Suprapubic skin (tissue), 4 donors: Measurements from ENCODE around the gene MRPS21. TPM values are rescaled to one million over a fixed set of nuclear protein-coding genes. Genes with fewer than 3 reads are reported as not detected.

Experiments used
- DNase-seq, 2 donors: peaks; one replicate each; pipeline ENCODE4 v3.0.0-alpha.2; 2019; ENCODE audit warnings: low spot score in 2 of 2
- H3K27ac ChIP-seq: fragments of 200-600 bp; sonication (generic); one replicate; pipeline ENCODE4 v1.5.1; 2019
- H3K27me3 ChIP-seq: fragments of 200-600 bp; sonication (generic); one replicate; pipeline ENCODE4 v1.5.1; 2019
- H3K36me3 ChIP-seq: fragments of 200-600 bp; sonication (generic); one replicate; pipeline ENCODE4 v1.5.1; 2019
- H3K4me1 ChIP-seq: fragments of 200-600 bp; sonication (generic); one replicate; pipeline ENCODE4 v1.5.1; 2019
- H3K4me3 ChIP-seq: fragments of 200-600 bp; sonication (generic); one replicate; pipeline ENCODE4 v1.5.1; 2019; ENCODE audit warnings: mild to moderate bottlenecking
- H3K9me3 ChIP-seq: fragments of 200-600 bp; sonication (generic); one replicate; pipeline ENCODE4 v1.5.1; 2019
- EP300 ChIP-seq: sonication (generic); formaldehyde crosslinking; IDR thresholded peaks from one replicate; pipeline ENCODE4 v1.6.1; 2017; ENCODE audit warnings: antibody characterized with exemption
- POLR2A ChIP-seq, 2 donors: fragments of 450-650 bp; IDR thresholded peaks; one replicate each; pipeline ENCODE4 v1.6.1; 2017; ENCODE audit warnings: antibody characterized with exemption in 2 of 2, mild to moderate bottlenecking in 2 of 2, moderate library complexity in 2 of 2
- POLR2AphosphoS5 ChIP-seq, 3 donors: sonication (generic); formaldehyde crosslinking; IDR thresholded peaks; one replicate each; pipeline ENCODE4 v1.6.1; 2017; ENCODE audit warnings: antibody characterized with exemption in 3 of 3
- WGBS: methylation state at CpG from one replicate; pipeline ENCODE4 v1.1.5; 2018; 5-methylcytosine and 5-hydroxymethylcytosine counted together
- total RNA-seq, 4 donors: library from RNA; depleted of rRNA; stranded (reverse); fragments of >200 nt; gene quantifications; one replicate each; pipeline ENCODE4 v1.1.0, GENCODE V29; 2016
- TF ChIP-seq, protein P1 (sequence below), 2 donors: fragments of 200-600 bp in 1 of 2; fragments of 450-650 bp in 1 of 2; sonication (generic) in 1 of 2; IDR thresholded peaks; one replicate each; pipeline ENCODE4 v1.5.1; 2016 to 2019; ENCODE audit warnings: antibody characterized with exemption in 2 of 2, mild to moderate bottlenecking in 1 of 2, moderate library complexity in 1 of 2

The MRPS21 gene
- total RNA-seq, 4 donors from 2014 or later, result 30.6 to 44.1 (median 38.2) TPM

DNA sequence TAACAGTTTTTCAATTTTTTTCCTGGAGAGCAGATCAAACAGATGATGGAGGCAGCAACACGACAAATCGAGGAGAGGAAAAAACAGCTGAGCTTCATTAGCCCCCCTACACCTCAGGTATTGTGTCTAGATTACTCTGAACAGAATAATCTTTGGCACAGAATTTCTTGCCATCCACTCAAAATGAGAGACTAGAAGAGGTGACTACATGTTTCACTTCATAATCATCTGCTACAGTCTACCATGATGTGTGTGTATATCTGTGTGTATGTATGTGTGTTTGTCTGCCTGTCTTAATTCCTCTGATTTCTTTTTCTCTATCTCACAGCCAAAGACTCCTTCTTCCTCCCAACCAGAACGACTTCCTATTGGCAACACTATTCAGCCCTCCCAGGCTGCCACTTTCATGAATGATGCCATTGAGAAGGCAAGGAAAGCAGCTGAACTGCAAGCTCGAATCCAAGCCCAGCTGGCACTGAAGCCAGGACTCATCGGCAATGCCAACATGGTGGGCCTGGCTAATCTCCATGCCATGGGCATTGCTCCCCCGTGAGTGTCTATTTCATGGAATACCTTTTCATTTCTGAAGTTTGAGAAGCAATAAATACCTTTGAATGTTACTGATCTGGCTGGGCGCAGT, 39.1 kb downstream of the MRPS21 start:
- no peaks in the 10 kb centered on the region for H3K9me3 ChIP-seq
- H3K27me3 ChIP-seq, result no peaks in the 10 kb centered on the region
- peaks cover 100% of the 10 kb centered on the region for H3K36me3 ChIP-seq
- H3K27ac ChIP-seq, result no peak overlapping the region
- no peak overlapping the region for H3K4me3 ChIP-seq
- WGBS, result 85% methylated on average over 7 of the region's 7 CpGs
- no peaks in the 10 kb centered on the region for H3K4me1 ChIP-seq
- no peak for TF ChIP-seq EP300
- TF ChIP-seq POLR2AphosphoS5 (IDR thresholded peaks at IDR 0.05), result no peak
- no peak for TF ChIP-seq POLR2A (IDR thresholded peaks at IDR 0.05)
- TF ChIP-seq, protein P1, sequence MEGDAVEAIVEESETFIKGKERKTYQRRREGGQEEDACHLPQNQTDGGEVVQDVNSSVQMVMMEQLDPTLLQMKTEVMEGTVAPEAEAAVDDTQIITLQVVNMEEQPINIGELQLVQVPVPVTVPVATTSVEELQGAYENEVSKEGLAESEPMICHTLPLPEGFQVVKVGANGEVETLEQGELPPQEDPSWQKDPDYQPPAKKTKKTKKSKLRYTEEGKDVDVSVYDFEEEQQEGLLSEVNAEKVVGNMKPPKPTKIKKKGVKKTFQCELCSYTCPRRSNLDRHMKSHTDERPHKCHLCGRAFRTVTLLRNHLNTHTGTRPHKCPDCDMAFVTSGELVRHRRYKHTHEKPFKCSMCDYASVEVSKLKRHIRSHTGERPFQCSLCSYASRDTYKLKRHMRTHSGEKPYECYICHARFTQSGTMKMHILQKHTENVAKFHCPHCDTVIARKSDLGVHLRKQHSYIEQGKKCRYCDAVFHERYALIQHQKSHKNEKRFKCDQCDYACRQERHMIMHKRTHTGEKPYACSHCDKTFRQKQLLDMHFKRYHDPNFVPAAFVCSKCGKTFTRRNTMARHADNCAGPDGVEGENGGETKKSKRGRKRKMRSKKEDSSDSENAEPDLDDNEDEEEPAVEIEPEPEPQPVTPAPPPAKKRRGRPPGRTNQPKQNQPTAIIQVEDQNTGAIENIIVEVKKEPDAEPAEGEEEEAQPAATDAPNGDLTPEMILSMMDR (IDR thresholded peaks at IDR 0.05), result no peak
- no peak for DNase-seq

DNA sequence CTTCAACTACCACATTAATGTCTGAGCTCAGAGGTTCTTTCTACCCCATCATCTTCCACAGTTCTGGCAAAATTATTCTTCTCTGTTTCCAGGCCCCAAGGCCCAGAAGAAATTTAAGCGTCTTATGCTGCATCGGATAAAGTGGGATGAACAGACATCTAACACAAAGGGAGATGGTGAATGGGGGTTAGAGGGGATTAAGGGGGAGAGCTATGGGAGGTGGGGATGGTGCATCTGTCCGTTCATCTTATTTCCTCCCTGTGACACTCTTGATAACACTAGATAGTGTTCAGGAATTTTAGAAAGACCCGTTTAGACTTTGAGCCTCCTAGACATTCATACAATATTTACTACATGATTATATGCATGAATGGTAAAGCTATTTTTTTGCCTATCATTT, 52.7 kb downstream of the MRPS21 start:
- 92% methylated on average over 4 of the region's 4 CpGs for WGBS

DNA sequence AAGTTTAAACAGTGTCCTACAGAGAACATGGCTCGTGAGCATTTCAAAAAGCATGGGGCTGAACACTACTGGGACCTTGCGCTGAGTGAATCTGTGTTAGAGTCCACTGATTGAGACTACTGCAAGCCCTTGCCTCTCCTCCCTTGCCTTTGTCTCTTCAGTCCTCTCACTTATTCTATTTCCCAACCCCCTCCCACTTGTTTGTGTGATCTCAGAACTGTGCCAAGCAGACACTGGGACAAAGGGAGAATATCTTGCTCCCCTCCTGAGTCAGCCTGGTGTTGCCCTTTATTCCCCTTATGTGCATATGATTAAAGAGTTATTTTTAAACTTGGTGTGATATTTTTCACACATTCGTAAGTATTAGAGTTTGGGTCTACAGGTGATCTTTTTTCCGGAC, 59.2 kb downstream of the MRPS21 start:
- H3K27ac ChIP-seq, result no peak overlapping the region
- no peaks in the 10 kb centered on the region for H3K27me3 ChIP-seq
- no peak for TF ChIP-seq EP300
- TF ChIP-seq POLR2A (IDR thresholded peaks at IDR 0.05), result no peak
- TF ChIP-seq, protein P1 (IDR thresholded peaks at IDR 0.05), result no peak
- no peak for TF ChIP-seq POLR2AphosphoS5 (IDR thresholded peaks at IDR 0.05)
- 93% methylated on average over 4 of the region's 4 CpGs for WGBS
- no peaks in the 10 kb centered on the region for H3K4me1 ChIP-seq
- H3K9me3 ChIP-seq, result no peaks in the 10 kb centered on the region
- peaks cover 81% of the 10 kb centered on the region for H3K36me3 ChIP-seq
- no peak overlapping the region for H3K4me3 ChIP-seq
- DNase-seq, result no peak

More for the DNA sequence above, 52.7 kb downstream of the MRPS21 start:
- Histone ChIP-seq H3K27me3 (no peaks in the 10 kb centered on the region), H3K4me1 (no peaks in the 10 kb centered on the region), H3K27ac (no peak overlapping the region), H3K9me3 (no peaks in the 10 kb centered on the region), H3K36me3 (peaks cover 97% of the 10 kb centered on the region), H3K4me3 (no peak overlapping the region)
- TF ChIP-seq POLR2AphosphoS5 (IDR thresholded peaks at IDR 0.05) (no peak), POLR2A (IDR thresholded peaks at IDR 0.05) (no peak), EP300 (no peak)
- TF ChIP-seq, protein P1 (IDR thresholded peaks at IDR 0.05), result no peak
- no peak for DNase-seq

Other genes with a start within 250 kb of the MRPS21 start
- 10 to 100 TPM; 23.8 to 67.4 (median 34.2) TPM for gene VPS45, start 226.1 kb upstream of the MRPS21 start, total RNA-seq
- gene PLEKHO1, start 143.9 kb upstream of the MRPS21 start, total RNA-seq, result 10 to 100 TPM in 3 of 4 donors, 1 to 10 TPM in 1; 4.8 to 19.2 (median 10.7) TPM
- gene ANP32E, start 57.7 kb upstream of the MRPS21 start, total RNA-seq, result 10 to 100 TPM in 3 of 4 donors, 1 to 10 TPM in 1; 7.5 to 17.6 (median 13.7) TPM
- 1 to 10 TPM in 2 of 4 donors, under 1 TPM in 2; 0.64 to 2.8 (median 1.1) TPM for gene CA14, start 36.1 kb upstream of the MRPS21 start, total RNA-seq
- 100 to 1,000 TPM in 3 of 4 donors, 10 to 100 TPM in 1; 92.5 to 141 (median 125) TPM for gene APH1A, start 24.8 kb upstream of the MRPS21 start, total RNA-seq
- gene C1orf54, start 21.1 kb upstream of the MRPS21 start, total RNA-seq, result 10 to 100 TPM in 1 of 4 donors, 1 to 10 TPM in 2, under 1 TPM in 1; 0.96 to 16.0 (median 1.5) TPM
- gene CIART, start 11.3 kb upstream of the MRPS21 start, total RNA-seq, result 10 to 100 TPM; 15.8 to 37.4 (median 28.1) TPM
- 100 to 1,000 TPM in 1 of 4 donors, 10 to 100 TPM in 3; 28.2 to 104 (median 50.5) TPM for gene PRPF3, start 27.7 kb downstream of the MRPS21 start, total RNA-seq
- 10 to 100 TPM; 22.2 to 39.0 (median 28.8) TPM for gene RPRD2, start 70.3 kb downstream of the MRPS21 start, total RNA-seq
- 10 to 100 TPM; 13.7 to 29.1 (median 20.9) TPM for gene TARS2, start 193.6 kb downstream of the MRPS21 start, total RNA-seq
- gene ECM1, start 214.2 kb downstream of the MRPS21 start, total RNA-seq, result 10 to 100 TPM; 20.8 to 60.7 (median 44.1) TPM
- gene FALEC, start 221.9 kb downstream of the MRPS21 start, total RNA-seq, result not detected